PC-3 (cell line): Measurements from ENCODE around the gene LPCAT1. TPM values are rescaled to one million over a fixed set of nuclear protein-coding genes. Genes with fewer than 3 reads are reported as not detected.

ENCODE experiments used
- ATAC-seq: fragments of 200-7000 bp; cut with Tn5 transposase; 2 replicates; pipeline ENCODE4 v1.9.1; 2020; ENCODE audit warnings: mild to moderate bottlenecking, moderate library complexity
- BruUV-seq: library from RNA; stranded (reverse); fragments of 400-500 nt; replicated peaks from 2 replicates; lab custom pipeline; 2021; lab: Mats Ljungman, UMichigan
- CTCF ChIA-PET: fragments of 300-600 bp; sonication (Branson Sonifier 250); formaldehyde crosslinking; loops from one replicate; lab custom pipeline; 2022; ENCODE audit warnings: antibody characterized with exemption; lab: Charles Lee
- POLR2A ChIA-PET: fragments of 300-600 bp; sonication (Branson Sonifier 250); formaldehyde crosslinking; loops from one replicate; lab custom pipeline; 2022; ENCODE audit warnings: antibody characterized with exemption; ENCODE audit not compliant: unreplicated experiment; lab: Charles Lee
- DNase-seq: peaks from one replicate; pipeline ENCODE4 v3.0.0-alpha.2; 2015
- H2AFZ ChIP-seq: fragments of 300-600 bp; sonication (generic); 2 replicates; pipeline ENCODE4 v1.6.0; 2016; ENCODE audit warnings: antibody characterized with exemption, low read length
- H3F3A ChIP-seq: fragments of 300-600 bp; sonication (generic); one replicate; pipeline ENCODE4 v1.6.0; 2017; ENCODE audit warnings: antibody characterized with exemption, low read length, control low read depth, mild to moderate bottlenecking; ENCODE audit not compliant: unreplicated experiment
- H3K27ac ChIP-seq: fragments of 300-600 bp; sonication (generic); 2 replicates; pipeline ENCODE4 v1.5.1; 2016; ENCODE audit warnings: mild to moderate bottlenecking, low read length
- H3K27me3 ChIP-seq: fragments of 300-600 bp; sonication (generic); 2 replicates; pipeline ENCODE4 v1.6.1; 2016; ENCODE audit warnings: low read length, mixed read lengths
- H3K36me3 ChIP-seq: fragments of 300-600 bp; sonication (generic); 2 replicates; pipeline ENCODE4 v1.6.1; 2016; ENCODE audit warnings: low read depth, mixed run types, low read length, mixed read lengths
- H3K4me1 ChIP-seq: fragments of 300-600 bp; sonication (generic); 2 replicates; pipeline ENCODE4 v1.5.1; 2016; ENCODE audit warnings: low read length; ENCODE audit not compliant: insufficient read depth
- H3K4me2 ChIP-seq: fragments of 300-600 bp; sonication (generic); 2 replicates; pipeline ENCODE4 v1.6.0; 2016; ENCODE audit warnings: low read length
- H3K4me3 ChIP-seq: fragments of 300-600 bp; sonication (generic); 2 replicates; pipeline ENCODE4 v1.5.1; 2016; ENCODE audit warnings: mild to moderate bottlenecking, low read length, mixed read lengths
- H3K79me2 ChIP-seq: fragments of 300-600 bp; sonication (generic); 2 replicates; pipeline ENCODE4 v1.6.1; 2017; ENCODE audit warnings: low read length, mixed read lengths
- H3K9ac ChIP-seq: fragments of 300-600 bp; sonication (generic); 2 replicates; pipeline ENCODE4 v1.6.0; 2016; ENCODE audit warnings: mild to moderate bottlenecking, low read length
- H3K9me2 ChIP-seq: fragments of 300-600 bp; sonication (generic); replicated peaks from 2 replicates; pipeline ENCODE4 v1.6.1; 2016; ENCODE audit warnings: mixed run types, low read length, mixed read lengths
- H3K9me3 ChIP-seq: fragments of 300-600 bp; sonication (generic); 2 replicates; pipeline ENCODE4 v1.6.1; 2016; ENCODE audit warnings: low read length, mixed read lengths
- H4K20me1 ChIP-seq: fragments of 300-600 bp; sonication (generic); 2 replicates; pipeline ENCODE4 v1.6.1; 2016; ENCODE audit warnings: low read length, mixed read lengths
- EZH2 ChIP-seq: fragments of 300-600 bp; sonication (generic); IDR thresholded peaks from one replicate; pipeline ENCODE4 v1.6.1; 2017; ENCODE audit warnings: antibody characterized with exemption, mild to moderate bottlenecking, low read length; ENCODE audit not compliant: unreplicated experiment
- EZH2phosphoT487 ChIP-seq: fragments of 300-600 bp; sonication (generic); IDR thresholded peaks from 2 replicates; pipeline ENCODE4 v1.6.1; 2018; ENCODE audit warnings: mild to moderate bottlenecking, antibody characterized with exemption, low read length, borderline replicate concordance
- intact Hi-C: fragments of 100-400 bp; cut with micrococcal nuclease; formaldehyde crosslinking; loops from 2 replicates; pipeline ENCODE4 v1.9.0; 2023
- total RNA-seq: library from RNA; depleted of rRNA; stranded (reverse); fragments of >200 nt; gene quantifications from 2 replicates; pipeline ENCODE4 v1.2.3, GENCODE V29; 2014
- TF ChIP-seq, protein P1 (sequence below): fragments of 300-600 bp; sonication (generic); conservative IDR thresholded peaks from 2 replicates; pipeline ENCODE4 v1.5.1; 2017; ENCODE audit warnings: antibody characterized with exemption, low read depth, mild to moderate bottlenecking, low read length

Gene LPCAT1
- total RNA-seq, 1 experiment from 2014 or later: 121 TPM

DNA sequence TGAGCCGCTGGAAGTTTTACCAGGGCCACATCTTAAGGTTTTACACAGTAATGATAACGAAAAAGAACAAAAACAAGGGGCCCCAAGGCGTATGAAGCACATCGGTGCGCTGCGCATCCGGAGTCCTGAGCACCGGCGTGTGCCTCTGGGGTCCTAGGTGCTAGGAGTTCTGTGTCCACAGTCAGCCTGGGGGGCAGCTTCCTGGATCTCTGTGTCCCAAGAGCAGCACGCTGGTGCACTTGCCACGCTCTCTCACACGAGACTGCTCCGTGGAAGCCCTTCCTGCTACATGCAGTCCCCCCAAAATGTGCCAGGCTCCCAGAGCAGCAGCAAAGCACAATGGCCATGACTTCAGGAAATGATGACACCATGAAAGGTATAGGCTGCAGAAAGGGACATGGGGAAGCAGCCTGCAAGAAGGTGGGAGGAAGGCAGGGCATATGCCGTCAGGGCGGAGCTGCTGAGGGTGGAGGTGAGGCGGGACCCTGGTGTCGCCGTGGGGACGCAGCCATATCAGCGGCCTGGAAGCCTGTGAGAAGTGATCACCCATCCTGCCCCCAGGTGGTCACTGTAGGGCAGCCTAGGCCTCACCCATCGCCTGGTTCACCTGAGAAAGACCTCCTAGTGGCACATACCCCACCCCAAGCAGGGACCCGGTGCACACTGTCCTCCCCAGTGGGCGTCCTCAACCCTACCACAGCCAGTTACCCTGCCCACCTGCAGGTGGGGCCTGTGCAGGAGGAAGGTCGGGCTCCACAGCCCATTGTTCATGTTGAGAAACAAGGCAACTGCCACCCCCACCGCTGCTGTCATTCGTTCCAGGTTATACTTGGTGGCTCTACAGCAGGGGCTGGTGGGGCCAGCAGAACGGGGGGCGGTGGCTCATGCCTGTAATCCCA lies 54.9 kb downstream of the LPCAT1 start:
- Histone ChIP-seq H3K9me2 (no peaks in the 10 kb centered on the region), H3K36me3 (peaks cover 53% of the 10 kb centered on the region), H3K27ac (no peak overlapping the region), H3K9me3 (no peaks in the 10 kb centered on the region), H3K27me3 (no peaks in the 10 kb centered on the region), H3F3A (no peaks in the 10 kb centered on the region), H3K4me1 (peaks cover 4% of the 10 kb centered on the region; the same call in 1 of the 2 replicates), H3K9ac (no peak overlapping the region), H4K20me1 (no peaks in the 10 kb centered on the region; the same call in 1 of the 2 replicates), H3K4me3 (no peak overlapping the region), H3K79me2 (no peaks in the 10 kb centered on the region), H3K4me2 (no peak overlapping the region), H2AFZ (no peak overlapping the region)
- TF ChIP-seq EZH2 (no peak), EZH2phosphoT487 (no peak)
- TF ChIP-seq, protein P1, sequence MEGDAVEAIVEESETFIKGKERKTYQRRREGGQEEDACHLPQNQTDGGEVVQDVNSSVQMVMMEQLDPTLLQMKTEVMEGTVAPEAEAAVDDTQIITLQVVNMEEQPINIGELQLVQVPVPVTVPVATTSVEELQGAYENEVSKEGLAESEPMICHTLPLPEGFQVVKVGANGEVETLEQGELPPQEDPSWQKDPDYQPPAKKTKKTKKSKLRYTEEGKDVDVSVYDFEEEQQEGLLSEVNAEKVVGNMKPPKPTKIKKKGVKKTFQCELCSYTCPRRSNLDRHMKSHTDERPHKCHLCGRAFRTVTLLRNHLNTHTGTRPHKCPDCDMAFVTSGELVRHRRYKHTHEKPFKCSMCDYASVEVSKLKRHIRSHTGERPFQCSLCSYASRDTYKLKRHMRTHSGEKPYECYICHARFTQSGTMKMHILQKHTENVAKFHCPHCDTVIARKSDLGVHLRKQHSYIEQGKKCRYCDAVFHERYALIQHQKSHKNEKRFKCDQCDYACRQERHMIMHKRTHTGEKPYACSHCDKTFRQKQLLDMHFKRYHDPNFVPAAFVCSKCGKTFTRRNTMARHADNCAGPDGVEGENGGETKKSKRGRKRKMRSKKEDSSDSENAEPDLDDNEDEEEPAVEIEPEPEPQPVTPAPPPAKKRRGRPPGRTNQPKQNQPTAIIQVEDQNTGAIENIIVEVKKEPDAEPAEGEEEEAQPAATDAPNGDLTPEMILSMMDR: no peak
- CTCF ChIA-PET: no interaction called here
- POLR2A ChIA-PET: no interaction called here
- intact Hi-C loops: no loop called here
- no TSS peak for BruUV-seq
- DNase-seq (no peak), ATAC-seq (no peak)

DNA sequence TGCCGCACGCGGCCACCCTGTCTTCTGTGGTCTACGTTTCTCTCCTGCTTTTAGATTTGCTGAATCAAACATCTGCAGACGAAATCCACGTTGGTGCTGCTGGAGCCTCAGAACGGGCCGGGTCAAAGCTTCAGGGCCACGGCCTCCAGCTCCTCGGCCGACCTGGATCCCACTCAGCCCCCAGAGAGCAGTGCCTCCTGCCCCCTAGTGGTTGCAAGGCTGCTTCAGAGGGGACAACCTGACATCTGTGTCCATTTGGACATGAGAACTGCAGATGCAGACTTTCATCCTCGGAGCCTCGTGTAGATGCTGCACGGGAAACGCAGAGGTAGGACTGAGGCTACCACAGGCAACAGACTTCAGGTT lies 55.5 kb downstream of the LPCAT1 start:
- CTCF ChIA-PET: no interaction called here
- Histone ChIP-seq H3K36me3 (peaks cover 55% of the 10 kb centered on the region), H3K4me1 (peaks cover 4% of the 10 kb centered on the region; the same call in 1 of the 2 replicates)

More for the DNA sequence above, 55.5 kb downstream of the LPCAT1 start:
- POLR2A ChIA-PET: no interaction called here
- H3K4me3 ChIP-seq: no peak overlapping the region
- no peak for TF ChIP-seq EZH2phosphoT487
- TF ChIP-seq EZH2: no peak
- TF ChIP-seq, protein P1: peak; percentile 70
- H3K79me2 ChIP-seq: no peaks in the 10 kb centered on the region
- no peak overlapping the region for H3K9ac ChIP-seq
- H3K9me3 ChIP-seq: no peaks in the 10 kb centered on the region
- DNase-seq (peak; percentile 24), ATAC-seq (no peak)
- no peaks in the 10 kb centered on the region for H3F3A ChIP-seq
- intact Hi-C loops: no loop called here
- no TSS peak for BruUV-seq
- no peaks in the 10 kb centered on the region for H3K27me3 ChIP-seq
- H3K9me2 ChIP-seq: no peaks in the 10 kb centered on the region
- H4K20me1 ChIP-seq: no peaks in the 10 kb centered on the region; the same call in 1 of the 2 replicates
- H2AFZ ChIP-seq: no peak overlapping the region
- no peak overlapping the region for H3K4me2 ChIP-seq
- no peak overlapping the region for H3K27ac ChIP-seq
